Measurements from ENCODE around the gene ACER1.
"Not testable (repeated sequence)": the region's sequence is repeated elsewhere in the genome, so short reads cannot be mapped to it uniquely, and the experiment has no call there.

Gene ACER1

DNA sequence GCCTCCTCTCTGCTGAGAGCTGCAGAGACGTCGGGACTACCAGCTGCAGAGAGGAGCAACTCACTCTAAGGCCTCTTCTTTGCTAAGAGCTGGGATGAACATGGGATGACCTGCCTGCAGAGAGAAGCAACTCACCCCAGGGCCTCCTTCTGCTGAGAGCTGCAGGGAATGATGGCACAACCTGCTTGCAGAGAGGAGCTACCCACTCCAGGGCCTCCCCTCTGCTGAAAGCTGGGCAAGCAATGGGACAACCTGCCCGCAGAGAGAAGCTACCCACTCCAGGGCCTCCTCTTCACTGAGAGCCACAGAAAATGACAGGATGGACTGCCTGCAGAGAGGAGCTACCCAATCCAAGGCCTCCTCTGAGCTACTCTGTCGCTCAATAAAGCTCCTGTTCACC lies 46.7 kb downstream of the ACER1 start:
- DNase-seq: no peak

DNA sequence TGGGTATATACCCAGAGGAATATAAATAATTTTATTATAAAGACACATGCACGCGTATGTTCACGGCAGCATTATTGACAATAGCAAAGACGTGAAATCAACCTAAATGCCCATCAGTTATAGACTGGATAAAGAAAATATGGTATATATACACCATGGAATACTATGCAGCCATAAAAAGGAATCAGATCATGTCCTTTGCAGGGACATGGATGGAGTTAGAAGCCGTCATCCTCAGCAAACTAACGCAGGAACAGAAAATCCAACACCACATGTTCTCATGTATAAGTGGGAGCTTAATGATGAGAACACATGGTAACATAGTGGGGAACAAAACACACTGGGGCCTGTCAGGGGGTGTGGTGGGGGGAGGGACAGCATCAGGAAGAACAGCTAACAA lies 51.0 kb downstream of the ACER1 start:
- DNase-seq: not testable (repeated sequence)

DNA sequence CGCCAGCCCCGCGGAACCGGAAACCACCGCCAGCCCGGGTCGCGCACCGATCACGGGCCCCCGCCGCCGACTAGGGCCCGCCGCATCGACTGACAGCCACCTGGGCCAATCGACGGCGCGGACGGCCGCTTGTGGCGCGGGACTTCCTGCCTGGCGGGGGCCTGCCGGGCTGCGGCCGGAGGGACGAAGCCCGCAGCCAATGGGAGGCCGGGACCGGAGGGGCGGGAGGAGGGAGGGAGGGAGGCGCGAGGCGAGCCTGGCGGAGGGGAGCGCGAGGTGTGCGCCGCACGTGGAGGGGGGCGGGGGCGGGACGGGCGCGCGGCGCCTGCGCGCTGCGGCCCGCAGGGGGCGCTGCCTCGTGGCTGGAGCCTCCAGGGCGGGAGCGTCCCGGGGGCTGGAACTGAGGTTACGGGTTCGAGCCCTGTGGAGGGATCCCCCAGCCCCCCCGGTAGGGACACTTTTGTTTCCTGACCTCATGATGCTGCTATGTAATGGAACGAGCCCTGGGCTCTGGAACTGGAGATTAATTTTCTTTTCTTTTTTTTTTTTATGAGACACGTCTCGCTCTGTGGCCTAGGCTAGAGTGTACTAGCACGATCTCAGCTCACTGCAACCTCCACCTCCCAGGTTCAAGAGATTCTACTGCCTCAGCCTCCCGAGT lies 53.4 kb downstream of the ACER1 start, which contains the start of gene MLLT1:
TSS of gene MLLT1 (minus strand) at position 45 of the 661 bp plus-strand sequence. CDS start 191 bp downstream, outside the sequence.
- DNase-seq: peak; percentile 96

DNA sequence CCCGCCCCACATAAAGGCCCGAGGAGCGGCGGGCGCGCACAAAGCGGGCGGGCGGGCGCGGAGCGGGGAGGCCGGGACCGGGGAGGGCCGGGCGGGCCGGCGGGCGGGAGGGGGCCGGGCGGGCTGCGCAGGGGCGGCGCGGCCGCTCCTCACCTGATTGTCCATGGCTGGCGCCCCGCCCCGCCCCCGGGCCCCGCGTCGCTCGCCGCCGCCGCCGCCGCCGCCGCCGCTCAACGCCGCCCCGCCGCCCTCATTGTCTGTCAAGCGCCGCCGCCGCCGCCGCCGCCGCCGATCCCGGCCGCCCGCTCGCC lies 53.8 kb downstream of the ACER1 start:
- no peak for DNase-seq

DNA sequence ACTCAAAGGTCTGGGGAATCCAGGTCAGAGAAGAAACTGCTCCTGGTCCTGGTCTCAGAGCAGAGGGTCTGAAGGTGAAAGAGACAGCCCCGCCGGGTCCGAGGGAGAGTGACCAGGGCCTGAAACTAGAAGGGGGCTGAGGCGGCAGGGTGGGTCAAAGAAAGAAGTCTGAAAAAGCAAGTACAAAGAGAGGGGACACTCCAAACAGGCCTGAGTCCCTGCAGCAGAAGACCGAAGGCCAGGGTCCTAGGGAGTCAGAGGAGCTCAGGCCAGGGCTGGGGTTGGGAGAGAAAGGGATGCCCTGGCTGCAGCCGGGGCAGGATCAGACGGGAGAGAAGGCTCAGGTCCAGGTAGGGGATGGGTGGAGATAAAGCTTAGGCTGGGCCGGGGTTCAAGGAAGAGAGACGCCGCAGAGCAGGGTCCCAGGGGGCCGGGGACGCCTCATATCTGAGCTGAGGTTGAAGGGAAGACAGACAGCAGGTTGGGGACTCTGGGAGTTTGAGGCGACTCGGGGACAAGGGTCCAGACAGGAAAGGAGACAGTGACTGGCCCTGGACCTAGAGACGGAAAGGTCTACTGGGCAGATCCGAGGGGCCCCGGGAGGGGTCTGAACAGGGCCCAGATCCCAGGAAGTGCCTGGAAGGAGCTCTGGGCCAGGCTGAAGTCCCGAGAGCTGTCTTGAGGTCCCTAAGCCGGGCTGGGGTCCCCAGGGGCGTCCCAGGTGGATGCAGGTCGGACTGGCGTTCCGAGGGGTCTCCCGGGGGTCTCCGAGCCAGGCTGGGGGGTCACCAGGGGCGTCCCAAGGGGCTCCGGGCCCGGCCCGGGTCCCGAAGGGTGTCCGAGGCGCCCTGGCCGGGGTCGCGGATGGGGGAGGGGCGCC lies 54.4 kb downstream of the ACER1 start:
- DNase-seq: no peak

DNA sequence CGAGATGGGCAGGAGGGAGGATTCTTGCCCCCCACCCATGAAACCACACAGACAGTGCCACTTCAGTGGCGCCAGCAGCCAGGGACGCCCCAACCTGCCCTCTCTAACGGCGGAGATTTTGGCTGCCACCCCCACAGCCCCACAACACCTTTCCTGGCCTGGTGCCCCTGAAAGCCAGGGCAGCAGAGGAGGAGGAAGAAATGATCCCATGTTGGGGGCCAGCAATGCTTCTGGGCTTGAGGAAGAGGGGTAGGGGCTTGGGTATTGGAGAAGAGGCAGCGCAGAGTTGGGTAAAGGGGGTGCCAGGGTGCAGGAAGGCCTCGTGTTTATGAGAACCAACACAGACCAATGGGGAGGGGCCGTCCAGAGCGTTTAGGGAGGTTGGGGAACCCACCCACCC lies 55.4 kb downstream of the ACER1 start:
- DNase-seq: no peak

DNA sequence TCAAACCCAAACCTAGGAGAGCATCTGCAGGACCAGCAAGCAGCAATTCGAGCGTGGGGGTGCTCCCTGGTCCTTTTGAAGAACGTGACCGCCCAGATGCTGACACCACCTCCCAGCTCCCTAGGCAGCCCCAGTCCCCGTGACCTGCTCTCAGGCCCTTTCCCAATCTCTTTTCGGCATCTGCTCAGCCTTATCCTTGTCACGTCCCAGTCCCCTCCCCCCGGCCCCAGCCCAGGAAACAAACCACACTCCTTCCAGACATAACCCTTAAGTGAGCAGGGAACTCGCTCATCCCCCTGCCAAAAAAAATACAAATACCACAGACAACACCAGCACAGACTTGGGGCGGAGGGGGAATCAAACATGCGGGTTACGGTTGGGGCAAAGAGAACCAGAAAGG lies 57.0 kb downstream of the ACER1 start:
- DNase-seq: no peak

DNA sequence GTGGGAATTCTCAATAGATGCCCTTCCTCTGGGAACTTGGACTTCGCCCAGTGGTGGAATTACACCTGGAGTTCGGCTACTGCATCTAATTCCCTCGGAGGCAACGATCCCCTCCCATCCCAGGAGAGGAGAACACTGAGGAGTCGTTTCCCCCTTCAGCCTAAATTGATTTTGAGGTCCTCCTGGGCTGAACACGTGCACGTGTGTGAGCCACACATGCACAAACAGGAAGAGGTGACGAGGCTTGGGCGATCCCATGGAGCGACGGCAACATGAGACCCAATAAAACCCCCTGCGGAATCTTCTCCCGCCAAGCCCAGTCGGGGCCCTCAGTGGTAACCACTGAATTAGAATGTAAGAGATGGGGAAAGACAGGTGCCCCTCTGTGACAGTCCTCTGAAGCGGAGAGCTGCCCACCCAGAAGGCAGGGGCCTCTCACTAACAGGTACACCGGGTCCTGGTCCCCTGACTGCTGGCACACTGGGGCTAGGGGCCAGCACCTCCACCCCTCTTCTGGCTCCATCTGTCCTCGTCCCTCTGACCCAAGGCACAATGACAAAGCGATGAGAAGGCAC lies 58.2 kb downstream of the ACER1 start:
- no peak for DNase-seq

DNA sequence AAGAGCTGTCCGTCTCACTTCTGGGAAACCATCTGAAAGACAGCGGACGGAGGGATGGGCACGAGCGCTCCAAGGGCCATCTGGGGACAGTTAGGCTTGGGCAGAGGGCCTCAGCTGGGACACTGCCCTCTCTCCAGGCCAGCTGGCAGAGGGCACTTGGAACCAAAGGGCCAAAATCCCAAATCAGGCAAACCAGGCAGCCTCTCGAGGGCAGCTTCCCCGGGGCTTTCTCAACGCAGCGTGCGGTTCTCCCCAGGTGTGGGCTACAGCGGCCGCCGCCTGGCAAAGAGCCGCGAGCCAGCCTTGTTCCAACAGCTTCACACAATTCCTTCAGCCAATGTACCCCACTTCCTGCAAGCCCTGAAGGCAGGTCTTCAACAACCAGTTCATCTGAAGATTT lies 58.7 kb downstream of the ACER1 start:
- DNase-seq: no peak

DNA sequence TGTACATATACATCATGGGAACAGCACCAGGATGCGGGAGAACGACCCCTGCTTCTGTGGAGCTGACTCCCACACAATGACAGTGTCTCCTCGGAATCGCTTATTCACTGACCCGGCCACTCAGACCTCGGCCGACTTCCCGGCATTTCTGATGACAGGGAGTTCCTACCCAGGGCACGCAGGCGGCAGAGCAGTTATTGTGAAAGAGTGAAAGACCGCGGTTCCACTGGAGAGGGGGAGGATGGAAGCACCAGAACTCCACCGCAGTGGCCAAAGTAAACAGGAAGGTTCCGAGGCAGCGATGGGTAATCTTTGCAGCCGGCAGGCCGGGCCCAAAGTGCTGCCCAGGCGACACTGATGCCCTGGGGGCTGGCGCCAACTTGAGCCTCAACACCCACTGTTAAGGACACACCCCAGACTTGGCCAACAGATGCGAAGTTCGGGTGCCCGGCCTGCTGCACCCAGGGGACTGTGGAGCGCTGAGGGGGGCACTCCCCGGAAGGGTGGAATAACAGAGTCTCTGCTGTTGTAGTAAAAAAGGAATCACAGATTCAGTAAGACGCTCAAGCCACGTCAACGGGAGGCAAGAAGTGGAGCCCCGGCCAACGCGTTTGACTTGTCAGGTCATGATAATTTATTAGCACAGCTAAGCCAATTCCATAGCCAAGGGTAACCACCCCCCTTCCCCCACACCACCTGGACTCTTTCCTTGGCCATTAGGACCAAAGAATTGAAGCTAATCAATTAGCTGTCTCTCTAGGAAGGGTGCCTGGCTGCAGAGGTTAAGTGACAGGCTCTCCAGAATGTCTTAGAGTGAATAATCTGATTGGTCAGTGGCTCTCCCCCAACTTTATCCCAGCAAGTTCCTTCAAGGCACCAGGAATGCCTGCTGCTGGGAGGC lies 59.5 kb downstream of the ACER1 start:
- DNase-seq: no peak

DNA sequence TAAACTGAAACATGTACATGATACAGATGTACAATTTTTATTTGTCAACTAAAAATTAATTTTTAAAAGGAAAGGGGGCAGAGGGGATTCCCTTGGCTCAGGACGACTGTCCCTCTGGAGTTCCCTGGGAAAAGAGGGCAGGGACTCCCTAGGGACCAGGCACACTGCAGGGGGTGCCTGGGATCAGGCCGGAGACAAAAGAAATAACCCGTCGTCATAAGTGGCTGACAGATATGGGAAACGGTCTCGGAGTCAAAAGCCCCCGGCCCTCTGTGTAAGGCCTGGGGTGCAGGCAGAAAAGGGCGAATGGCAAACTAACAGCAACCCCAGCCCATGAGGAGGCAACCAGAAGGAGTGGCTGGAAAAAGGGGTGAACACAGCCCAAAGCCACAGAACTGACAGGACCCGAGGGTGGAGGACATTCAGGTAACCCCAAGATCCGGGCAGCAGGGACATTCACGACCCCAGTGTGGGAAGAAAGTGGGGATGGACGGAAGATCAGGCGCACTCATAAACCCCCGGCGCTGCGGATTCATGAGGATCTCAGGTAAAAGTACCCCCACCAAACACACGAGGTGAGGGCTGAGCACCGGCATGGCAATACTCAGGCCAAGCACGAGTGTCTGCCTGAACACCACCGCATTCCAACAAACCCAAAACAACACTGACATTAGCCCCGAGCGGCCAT lies 60.4 kb downstream of the ACER1 start:
- DNase-seq: no peak

DNA sequence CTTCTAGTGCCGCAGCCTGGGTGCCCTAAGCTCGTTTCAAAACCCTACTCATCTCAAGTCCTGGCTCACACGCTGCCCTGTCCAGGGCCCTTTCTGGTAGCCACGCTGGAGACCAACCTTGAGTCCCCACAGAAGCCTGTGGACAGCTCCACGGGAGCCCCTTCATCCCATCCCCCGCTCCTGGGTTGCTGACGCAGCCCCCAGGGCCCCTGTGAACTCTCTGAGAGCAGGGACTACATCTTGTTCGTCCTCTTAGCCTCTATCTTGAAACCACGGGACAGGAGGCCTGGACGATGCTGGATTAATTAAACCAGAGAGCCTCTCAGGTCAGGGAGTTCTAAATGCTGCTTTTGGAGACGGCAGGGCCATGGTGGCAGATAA lies 61.0 kb downstream of the ACER1 start:
- DNase-seq: no peak

DNA sequence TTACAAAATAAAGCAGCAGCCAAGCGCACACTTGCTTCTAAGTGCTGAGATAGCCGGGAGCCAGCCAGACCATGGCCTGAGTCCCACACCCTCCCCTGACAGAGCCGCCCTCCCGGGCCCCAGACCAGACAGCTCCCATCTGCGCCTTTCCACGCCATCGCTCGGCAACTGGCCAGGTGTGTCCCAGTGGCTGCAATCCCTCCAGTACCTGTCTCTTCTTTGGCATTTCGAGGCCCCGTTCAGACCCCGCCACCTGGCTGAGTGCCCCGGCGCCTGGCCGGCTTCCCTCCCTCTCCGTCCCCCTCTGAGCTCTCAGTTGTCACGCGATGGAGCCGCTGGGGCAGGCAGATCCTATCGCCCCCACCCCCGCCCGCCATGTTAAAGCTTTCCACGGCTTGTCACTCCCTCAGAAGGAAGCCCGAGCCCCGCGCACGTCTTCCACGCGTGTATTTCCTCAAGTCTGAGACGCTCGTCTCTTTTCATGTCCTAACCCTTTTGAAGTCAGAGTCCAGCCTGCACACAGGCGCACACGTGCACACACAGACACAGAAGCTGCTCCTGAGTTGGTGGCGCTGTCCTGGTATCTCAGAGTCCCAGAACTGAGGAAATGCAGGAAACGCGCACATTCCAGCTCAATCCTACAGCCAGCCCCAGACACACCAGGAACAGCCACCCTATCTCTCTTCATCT lies 61.5 kb downstream of the ACER1 start:
- no peak for DNase-seq

DNA sequence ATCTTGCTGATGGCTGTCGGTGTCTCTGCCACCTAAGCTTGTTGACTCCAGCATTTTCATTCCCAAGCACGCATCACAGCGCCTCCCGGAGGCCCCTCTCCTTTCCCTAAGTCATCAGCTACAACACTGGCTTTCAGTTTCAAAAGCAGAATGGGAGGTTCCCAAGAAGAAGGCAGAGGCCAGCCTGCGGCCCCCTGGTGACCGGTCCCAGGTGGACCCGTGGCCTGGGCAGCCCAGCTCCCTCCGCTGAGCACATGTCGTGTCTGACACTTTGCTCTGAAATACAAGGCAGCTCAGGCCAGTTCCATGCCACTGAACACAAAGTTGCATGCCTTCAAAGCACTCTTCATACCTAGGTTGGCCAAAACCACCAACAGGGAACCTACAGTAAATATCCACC lies 62.2 kb downstream of the ACER1 start:
- no peak for DNase-seq

DNA sequence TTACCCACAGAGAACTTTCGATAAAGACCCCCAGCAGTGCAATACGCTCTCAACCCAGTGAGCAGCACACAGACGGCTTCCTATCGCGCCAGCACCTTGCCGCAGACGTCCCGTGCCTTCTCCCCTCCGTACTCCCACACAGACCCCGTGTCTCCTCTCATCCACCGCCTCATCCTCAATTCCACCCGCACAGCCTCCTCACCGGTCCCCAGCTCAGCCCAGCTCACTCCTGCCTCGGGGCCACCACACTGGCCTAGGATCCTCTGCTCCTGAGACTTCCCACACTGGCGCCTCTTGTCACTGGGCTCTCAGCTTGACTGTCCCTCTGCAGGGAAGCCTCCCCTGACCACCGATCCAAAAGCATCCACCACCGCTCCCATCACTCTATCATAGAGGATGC lies 62.6 kb downstream of the ACER1 start:
- DNase-seq: no peak

DNA sequence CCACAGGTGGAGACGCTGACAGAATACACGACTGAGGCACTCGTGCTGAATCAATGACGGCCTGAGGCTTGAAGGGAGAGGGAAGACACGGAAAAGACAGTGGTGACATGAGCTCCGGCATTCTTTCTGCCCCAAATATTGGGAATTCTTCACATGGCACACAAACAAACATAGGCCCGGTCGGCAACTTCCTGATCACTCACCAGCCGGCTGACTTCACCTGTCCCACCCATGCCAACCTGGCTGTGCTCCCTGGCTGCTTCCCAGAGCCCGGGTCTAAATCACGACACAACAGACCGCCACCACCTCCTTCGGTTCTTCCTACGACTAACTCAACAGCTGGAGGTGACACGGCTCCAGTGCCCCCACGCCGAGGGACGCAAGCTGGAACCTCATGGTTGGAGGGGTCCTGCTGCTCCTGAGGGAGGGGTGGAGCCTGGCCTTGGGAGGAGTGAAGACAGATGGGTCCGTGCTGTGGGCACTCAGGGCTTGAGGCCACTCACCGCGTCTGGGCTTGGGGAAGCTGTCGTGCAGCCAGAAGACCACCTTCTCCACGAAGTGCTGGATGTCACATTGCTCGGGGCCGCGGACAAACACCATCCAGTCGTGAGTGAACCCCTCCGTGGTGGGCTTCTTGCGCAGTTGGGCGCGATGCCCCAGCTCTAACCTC lies 63.2 kb downstream of the ACER1 start:
- DNase-seq: no peak

DNA sequence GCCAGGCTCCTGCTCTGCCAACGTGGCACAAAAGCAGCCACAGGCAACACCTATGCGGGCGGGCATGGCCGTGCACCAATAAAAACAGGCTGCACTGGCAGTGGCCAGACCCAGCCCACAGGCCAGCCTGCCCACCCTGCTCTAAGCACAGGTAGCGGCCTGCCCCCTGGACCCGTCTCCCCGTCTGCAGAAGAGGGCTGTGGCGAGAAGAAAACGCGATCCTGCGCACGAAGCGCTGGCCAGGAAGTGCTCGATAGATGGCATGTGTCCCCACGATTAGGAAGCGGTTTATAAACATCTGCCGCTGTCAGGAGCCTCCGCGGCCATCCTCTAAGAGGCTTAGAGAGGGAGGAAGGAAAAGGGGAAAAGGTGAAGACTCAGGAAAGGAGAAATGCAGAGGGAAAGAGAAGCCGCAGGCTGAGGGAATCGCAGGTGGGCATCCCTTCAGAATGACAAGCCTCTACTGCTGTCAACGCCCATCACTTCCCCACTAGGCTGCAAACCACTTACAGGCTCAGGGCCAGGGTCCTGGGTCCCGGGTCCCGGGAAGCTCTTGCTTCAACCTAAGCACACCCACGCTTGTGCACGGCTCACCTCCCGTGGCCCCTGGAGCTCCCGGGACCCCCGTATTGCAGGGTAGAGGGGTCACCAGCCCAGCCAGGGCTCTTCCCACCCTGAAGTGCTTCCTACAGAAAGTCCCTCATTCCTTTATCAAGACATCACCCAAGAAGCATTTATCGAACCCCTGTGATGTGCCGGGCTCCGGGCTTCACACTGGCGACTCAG lies 64.1 kb downstream of the ACER1 start:
- no peak for DNase-seq

DNA sequence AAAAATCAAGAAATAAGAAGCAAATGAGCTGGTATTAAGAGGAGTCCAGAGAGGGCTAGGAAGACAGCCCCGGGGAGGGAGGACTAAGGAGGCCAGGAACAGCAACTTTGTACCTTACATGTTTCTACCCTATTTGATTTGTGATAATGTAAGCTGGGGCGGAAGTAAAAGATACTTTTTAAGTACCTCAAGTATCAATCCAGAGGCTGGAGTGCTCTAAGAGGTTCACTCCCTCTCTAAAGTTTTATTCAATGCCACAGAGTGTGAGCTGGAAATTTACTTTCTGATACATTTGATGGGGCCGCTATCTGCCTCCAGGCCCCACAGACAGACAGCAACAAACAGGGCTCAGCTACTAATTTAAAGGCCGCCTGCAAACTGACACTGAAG lies 65.0 kb downstream of the ACER1 start:
- no peak for DNase-seq

DNA sequence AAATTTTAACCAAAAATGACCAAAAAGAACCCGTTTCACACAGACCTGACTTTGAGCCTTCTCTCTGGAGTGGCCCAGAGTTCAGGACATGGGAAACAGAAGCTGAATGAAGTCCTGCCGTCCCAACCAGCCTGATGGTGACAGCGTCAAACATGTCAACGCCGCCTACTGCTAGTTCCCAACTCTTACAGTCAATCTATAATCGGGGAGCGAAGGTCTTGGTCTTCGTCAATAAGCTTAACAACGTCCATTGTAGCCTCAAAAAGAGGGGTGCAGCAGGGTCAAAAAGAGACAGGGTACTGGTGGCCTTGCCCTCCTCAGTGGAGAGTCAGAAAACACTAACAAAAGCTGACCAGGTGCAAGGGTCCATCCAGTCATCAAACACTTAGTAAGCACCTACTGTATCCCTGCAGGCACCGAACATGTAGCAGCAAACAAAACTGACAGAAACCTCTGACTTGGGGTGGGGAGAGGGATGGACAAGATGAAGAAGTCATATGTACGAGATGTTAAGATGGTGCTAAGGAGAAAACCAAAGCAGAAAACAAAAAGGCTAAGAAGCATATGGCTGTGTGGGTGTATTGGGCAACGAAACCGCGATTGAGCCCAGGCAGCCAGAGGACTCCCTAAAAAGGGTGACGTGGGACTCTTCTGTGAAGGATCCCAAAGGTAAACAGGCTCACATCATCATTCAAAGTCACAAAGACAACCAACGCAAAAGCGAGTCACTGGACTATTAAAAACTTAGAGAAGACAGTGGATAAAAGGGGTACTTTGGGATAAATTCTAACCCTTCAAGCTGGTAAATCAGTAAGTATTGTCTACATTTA lies 65.6 kb downstream of the ACER1 start:
- DNase-seq: no peak

DNA sequence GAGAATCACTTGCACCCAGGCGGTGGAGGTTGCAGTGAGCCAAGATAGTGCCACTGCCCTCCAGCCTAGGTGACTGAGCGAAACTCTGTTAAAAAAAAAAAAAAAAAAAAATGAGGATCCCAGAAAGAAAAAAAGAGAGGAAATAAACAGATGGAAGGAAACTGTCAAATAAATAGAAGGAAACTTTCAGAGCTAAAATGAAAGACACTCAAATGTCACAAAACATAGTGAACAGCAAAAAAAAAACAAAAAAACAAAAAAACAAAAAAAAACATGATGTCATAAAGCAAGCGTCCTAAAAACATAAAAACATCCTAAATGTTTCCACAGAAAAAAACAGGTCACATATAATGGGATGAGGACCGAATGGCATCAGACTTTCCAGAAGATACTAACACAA lies 68.6 kb downstream of the ACER1 start:
- DNase-seq: no peak
